HCT116 (cell line): ENCODE data around the gene CHMP2A. TPM values are rescaled to one million over a fixed set of nuclear protein-coding genes. Genes with fewer than 3 reads are reported as not detected.

ENCODE experiments used
- ATAC-seq: fragments of 200-7000 bp; cut with Tn5 transposase; 2 replicates; pipeline ENCODE4 v1.9.1; 2020; ENCODE audit warnings: mild to moderate bottlenecking, moderate library complexity
- BruUV-seq: library from RNA; stranded (reverse); fragments of 400-500 nt; replicated peaks from 2 replicates; lab custom pipeline; 2021; lab: Mats Ljungman, UMichigan
- CTCF ChIA-PET: fragments of 300-600 bp; sonication (Branson Sonifier 250); formaldehyde crosslinking; loops from one replicate; lab custom pipeline; 2021; ENCODE audit warnings: antibody characterized with exemption; lab: Charles Lee
- POLR2A ChIA-PET: fragments of 300-600, 350-600 bp; sonication (Branson Sonifier 250); formaldehyde crosslinking; loops from one replicate; lab custom pipeline; 2021; ENCODE audit warnings: antibody characterized with exemption; lab: Charles Lee
- RAD21 ChIA-PET, 2 experiments: fragments of 300-600 bp; sonication (Branson Sonifier 250); formaldehyde crosslinking; loops; one replicate each; lab custom pipeline; 2023; ENCODE audit warnings: low total read pairs in 2 of 2; ENCODE audit not compliant: uncharacterized antibody in 2 of 2, unreplicated experiment in 2 of 2, low non-redundant PET in 1 of 2; lab: Charles Lee
- DNase-seq: peaks from one replicate; pipeline ENCODE4 v3.0.0-alpha.2; 2010; ENCODE audit warnings: low read depth, low spot score
- H2AFZ ChIP-seq: fragments of 200-600 bp; shearing (Covaris generic), sonication (generic); 2 replicates; pipeline ENCODE4 v1.6.1; 2017; ENCODE audit warnings: low read depth, mixed run types, mixed read lengths, antibody characterized with exemption, low read length; ENCODE audit not compliant: poor library complexity, severe bottlenecking
- H3K27ac ChIP-seq: 2 replicates; pipeline ENCODE4 v1.5.1; 2012; ENCODE audit warnings: low read depth, low read length
- H3K27me3 ChIP-seq: fragments of 200-600 bp; sonication (generic); 2 replicates; pipeline ENCODE4 v1.6.1; 2016; ENCODE audit warnings: mixed run types, low read length, mixed read lengths; ENCODE audit not compliant: insufficient read depth
- H3K36me3 ChIP-seq, 2 experiments: fragments of 200-500 bp in 1 of 2; fragments of 200-600 bp in 1 of 2; sonication (Bioruptor generic) in 1 of 2; sonication (generic) in 1 of 2; 2 replicates each; pipeline versions ENCODE4 v1.5.1 to v1.6.1; 2014 to 2016; ENCODE audit warnings: low read length in 2 of 2, inconsistent platforms in 1 of 2, mixed read lengths in 1 of 2, mixed run types in 1 of 2; ENCODE audit not compliant: insufficient read depth in 2 of 2, control insufficient read depth in 1 of 2
- H3K4me1 ChIP-seq, 2 experiments: fragments of 200-600 bp in 1 of 2; sonication (generic) in 1 of 2; 2 replicates each; pipeline versions ENCODE4 v1.5.1 to v1.6.1; 2012 to 2017; ENCODE audit warnings: low read length in 2 of 2, inconsistent platforms in 1 of 2, mild to moderate bottlenecking in 1 of 2, mixed read lengths in 1 of 2, mixed run types in 1 of 2, moderate library complexity in 1 of 2; ENCODE audit not compliant: insufficient read depth in 2 of 2, control insufficient read depth in 1 of 2
- H3K4me2 ChIP-seq: fragments of 200-600 bp; sonication (generic); 2 replicates; pipeline ENCODE4 v1.6.1; 2017; ENCODE audit warnings: mixed run types, low read length, mixed read lengths
- H3K4me3 ChIP-seq, 2 experiments: fragments of 200-600 bp in 1 of 2; sonication (generic) in 1 of 2; replicated peaks in 1 of 2; 2 replicates each; pipeline ENCODE4 v1.5.1; 2011 to 2016; ENCODE audit warnings: low read length in 2 of 2, control low read depth in 1 of 2, low read depth in 1 of 2, mild to moderate bottlenecking in 1 of 2, mixed read lengths in 1 of 2, mixed run types in 1 of 2
- H3K79me2 ChIP-seq: fragments of 200-600 bp; sonication (generic); 2 replicates; pipeline ENCODE4 v1.6.1; 2017; ENCODE audit warnings: mild to moderate bottlenecking, mixed run types, low read length, moderate library complexity, mixed read lengths; ENCODE audit not compliant: insufficient read depth
- H3K9ac ChIP-seq: fragments of 200-600 bp; sonication (generic); 2 replicates; pipeline ENCODE4 v1.6.1; 2016; ENCODE audit warnings: low read length, mixed read lengths
- H3K9me2 ChIP-seq: fragments of 200-600 bp; sonication (generic), shearing (Covaris generic); 2 replicates; pipeline ENCODE4 v1.6.1; 2017; ENCODE audit warnings: mixed run types, mild to moderate bottlenecking, moderate library complexity; ENCODE audit not compliant: insufficient read depth
- H3K9me3 ChIP-seq, 2 experiments: fragments of 200-500 bp in 1 of 2; fragments of 200-600 bp in 1 of 2; sonication (Bioruptor generic) in 1 of 2; sonication (generic) in 1 of 2; 2 replicates each; pipeline ENCODE4 v1.6.1; 2014 to 2017; ENCODE audit warnings: low read length in 2 of 2, mixed read lengths in 2 of 2, inconsistent platforms in 1 of 2, low read depth in 1 of 2, mild to moderate bottlenecking in 1 of 2, mixed run types in 1 of 2, moderate library complexity in 1 of 2; ENCODE audit not compliant: control insufficient read depth in 1 of 2, insufficient read depth in 1 of 2
- H4K20me1 ChIP-seq: fragments of 200-600 bp; sonication (generic), shearing (Covaris generic); 2 replicates; pipeline ENCODE4 v1.6.1; 2017; ENCODE audit warnings: mixed run types, mild to moderate bottlenecking, moderate library complexity; ENCODE audit not compliant: insufficient read depth
- JUND ChIP-seq: IDR thresholded peaks from 2 replicates; pipeline ENCODE4 v1.6.1; 2012
- POLR2A ChIP-seq: IDR thresholded peaks from 2 replicates; pipeline ENCODE4 v1.7.0; 2011; ENCODE audit warnings: borderline replicate concordance; ENCODE audit not compliant: insufficient read depth, insufficient read length; ENCODE audit errors: extremely low read depth
- RAD21 ChIP-seq: IDR thresholded peaks from 2 replicates; pipeline ENCODE4 v1.6.1; 2012; ENCODE audit warnings: low read depth, mild to moderate bottlenecking
- SRF ChIP-seq: IDR thresholded peaks from 2 replicates; pipeline ENCODE4 v1.6.1; 2012; ENCODE audit warnings: low read depth
- intact Hi-C: fragments of 100-400 bp; cut with micrococcal nuclease; formaldehyde crosslinking; loops from 2 replicates; pipeline ENCODE4 v1.10.0; 2022
- total RNA-seq: library from RNA; stranded (reverse); gene quantifications from one replicate; pipeline ENCODE4 v1.2.1, GENCODE V29; 2021; ENCODE audit not compliant: unreplicated experiment
- TF ChIP-seq, protein P1 (sequence below), 3 experiments: fragments of 200-600 bp in 1 of 3; sonication (generic) in 1 of 3; IDR thresholded peaks in 2 of 3; conservative IDR thresholded peaks in 1 of 3; 2 replicates each; pipeline ENCODE4 v1.5.1; 2012 to 2017; ENCODE audit warnings: low read depth in 2 of 3, low read length in 2 of 3, antibody characterized with exemption in 1 of 3, borderline replicate concordance in 1 of 3, control low read depth in 1 of 3, mild to moderate bottlenecking in 1 of 3, mixed read lengths in 1 of 3, mixed run types in 1 of 3, moderate library complexity in 1 of 3; ENCODE audit not compliant: insufficient read depth in 1 of 3
- TF ChIP-seq, protein P2 (sequence below): IDR thresholded peaks from 2 replicates; pipeline ENCODE4 v1.6.1; 2012; ENCODE audit warnings: low read depth

Gene CHMP2A
- total RNA-seq, 1 experiment from 2014 or later, result 125 TPM

DNA sequence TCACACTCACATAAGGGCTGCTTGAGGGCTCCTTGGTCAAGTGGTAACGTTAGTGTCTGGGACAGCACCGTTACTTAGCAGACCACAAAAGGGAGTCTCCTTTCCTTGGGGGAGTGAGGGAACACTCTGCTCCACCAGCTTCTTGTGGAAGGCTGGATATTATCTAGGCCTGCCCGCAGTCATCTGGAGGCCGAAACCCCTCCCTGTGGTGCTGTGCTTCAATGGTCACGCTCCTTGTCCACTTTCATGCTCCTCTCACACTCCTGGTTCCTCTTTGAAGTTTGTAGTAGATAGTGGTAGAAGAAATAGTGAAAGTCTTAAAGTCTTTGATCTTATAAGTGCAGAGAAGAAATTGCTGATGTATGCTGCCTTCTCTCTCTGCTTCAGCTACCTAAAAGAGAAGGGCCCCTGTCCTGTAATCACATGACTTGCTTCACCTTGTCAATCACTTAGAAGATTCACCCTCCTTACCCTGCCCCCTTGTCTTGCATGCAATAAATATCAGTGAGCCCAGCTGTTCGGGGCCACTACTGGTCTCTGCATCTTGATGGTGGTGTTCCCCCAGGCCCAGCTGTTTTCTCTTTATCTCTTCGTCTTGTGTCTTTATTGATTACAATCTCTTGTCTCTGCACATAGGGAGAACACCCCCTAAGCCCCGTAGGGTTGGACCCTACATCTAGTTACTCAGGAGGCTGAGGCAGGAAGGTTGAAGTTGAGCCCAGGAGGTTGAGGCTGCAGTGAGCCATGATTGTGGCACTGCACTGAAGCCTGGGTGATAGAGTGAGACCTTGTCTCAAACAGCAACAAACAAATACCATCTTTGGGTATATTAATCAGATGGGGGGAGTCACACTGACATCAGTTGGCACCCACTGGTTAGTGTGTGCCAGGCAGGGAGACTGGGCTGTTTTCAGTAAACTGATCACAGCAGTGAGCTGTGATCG lies 29.9 kb upstream of the CHMP2A start:
- DNase-seq (no peak), ATAC-seq (no peak)
- H3K9me3 ChIP-seq, result no peaks in the 10 kb centered on the region
- TF ChIP-seq, protein P1, sequence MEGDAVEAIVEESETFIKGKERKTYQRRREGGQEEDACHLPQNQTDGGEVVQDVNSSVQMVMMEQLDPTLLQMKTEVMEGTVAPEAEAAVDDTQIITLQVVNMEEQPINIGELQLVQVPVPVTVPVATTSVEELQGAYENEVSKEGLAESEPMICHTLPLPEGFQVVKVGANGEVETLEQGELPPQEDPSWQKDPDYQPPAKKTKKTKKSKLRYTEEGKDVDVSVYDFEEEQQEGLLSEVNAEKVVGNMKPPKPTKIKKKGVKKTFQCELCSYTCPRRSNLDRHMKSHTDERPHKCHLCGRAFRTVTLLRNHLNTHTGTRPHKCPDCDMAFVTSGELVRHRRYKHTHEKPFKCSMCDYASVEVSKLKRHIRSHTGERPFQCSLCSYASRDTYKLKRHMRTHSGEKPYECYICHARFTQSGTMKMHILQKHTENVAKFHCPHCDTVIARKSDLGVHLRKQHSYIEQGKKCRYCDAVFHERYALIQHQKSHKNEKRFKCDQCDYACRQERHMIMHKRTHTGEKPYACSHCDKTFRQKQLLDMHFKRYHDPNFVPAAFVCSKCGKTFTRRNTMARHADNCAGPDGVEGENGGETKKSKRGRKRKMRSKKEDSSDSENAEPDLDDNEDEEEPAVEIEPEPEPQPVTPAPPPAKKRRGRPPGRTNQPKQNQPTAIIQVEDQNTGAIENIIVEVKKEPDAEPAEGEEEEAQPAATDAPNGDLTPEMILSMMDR (IDR thresholded peaks at IDR 0.05 in 2 of 3, conservative IDR thresholded peaks at IDR 0.05 in 1 of 3; ENCODE audit: borderline replicate concordance in 1 of 3, insufficient read depth in 1 of 3, low read depth in 2 of 3, low read length in 2 of 3), result no peak
- TF ChIP-seq RAD21 (no peak), POLR2A (no peak), JUND (no peak), SRF (no peak)
- TF ChIP-seq, protein P2, sequence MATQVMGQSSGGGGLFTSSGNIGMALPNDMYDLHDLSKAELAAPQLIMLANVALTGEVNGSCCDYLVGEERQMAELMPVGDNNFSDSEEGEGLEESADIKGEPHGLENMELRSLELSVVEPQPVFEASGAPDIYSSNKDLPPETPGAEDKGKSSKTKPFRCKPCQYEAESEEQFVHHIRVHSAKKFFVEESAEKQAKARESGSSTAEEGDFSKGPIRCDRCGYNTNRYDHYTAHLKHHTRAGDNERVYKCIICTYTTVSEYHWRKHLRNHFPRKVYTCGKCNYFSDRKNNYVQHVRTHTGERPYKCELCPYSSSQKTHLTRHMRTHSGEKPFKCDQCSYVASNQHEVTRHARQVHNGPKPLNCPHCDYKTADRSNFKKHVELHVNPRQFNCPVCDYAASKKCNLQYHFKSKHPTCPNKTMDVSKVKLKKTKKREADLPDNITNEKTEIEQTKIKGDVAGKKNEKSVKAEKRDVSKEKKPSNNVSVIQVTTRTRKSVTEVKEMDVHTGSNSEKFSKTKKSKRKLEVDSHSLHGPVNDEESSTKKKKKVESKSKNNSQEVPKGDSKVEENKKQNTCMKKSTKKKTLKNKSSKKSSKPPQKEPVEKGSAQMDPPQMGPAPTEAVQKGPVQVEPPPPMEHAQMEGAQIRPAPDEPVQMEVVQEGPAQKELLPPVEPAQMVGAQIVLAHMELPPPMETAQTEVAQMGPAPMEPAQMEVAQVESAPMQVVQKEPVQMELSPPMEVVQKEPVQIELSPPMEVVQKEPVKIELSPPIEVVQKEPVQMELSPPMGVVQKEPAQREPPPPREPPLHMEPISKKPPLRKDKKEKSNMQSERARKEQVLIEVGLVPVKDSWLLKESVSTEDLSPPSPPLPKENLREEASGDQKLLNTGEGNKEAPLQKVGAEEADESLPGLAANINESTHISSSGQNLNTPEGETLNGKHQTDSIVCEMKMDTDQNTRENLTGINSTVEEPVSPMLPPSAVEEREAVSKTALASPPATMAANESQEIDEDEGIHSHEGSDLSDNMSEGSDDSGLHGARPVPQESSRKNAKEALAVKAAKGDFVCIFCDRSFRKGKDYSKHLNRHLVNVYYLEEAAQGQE, result no peak
- no peaks in the 10 kb centered on the region for H3K27me3 ChIP-seq
- H3K9ac ChIP-seq, result no peak overlapping the region
- H3K4me3 ChIP-seq, result no peak overlapping the region
- ChIA-PET POLR2A (no interaction called here), CTCF (no interaction called here), RAD21 (no interaction called here)
- intact Hi-C loops, result no loop called here
- BruUV-seq, result no TSS peak
- H4K20me1 ChIP-seq, result no peaks in the 10 kb centered on the region
- no peaks in the 10 kb centered on the region for H3K9me2 ChIP-seq
- no peak overlapping the region for H3K27ac ChIP-seq
- H2AFZ ChIP-seq, result no peak overlapping the region
- H3K79me2 ChIP-seq, result no peaks in the 10 kb centered on the region
- H3K36me3 ChIP-seq, result peaks cover 0 to 4% of the 10 kb centered on the region in 2 experiments; a peak in 2 of 4 replicates
- H3K4me2 ChIP-seq, result no peak overlapping the region
- peaks cover 3 to 9% of the 10 kb centered on the region in 2 experiments; a peak in 3 of 4 replicates for H3K4me1 ChIP-seq
